Loucy (cell line): Measurements from ENCODE around the gene ASCL2.
"Not testable (repeated sequence)": the region's sequence is repeated elsewhere in the genome, so short reads cannot be mapped to it uniquely, and the experiment has no call there.

Experiments
- H2AFZ ChIP-seq: fragments of 200-600 bp; sonication (generic); 2 replicates; pipeline ENCODE4 v1.6.0; 2016; ENCODE audit warnings: antibody characterized with exemption, mild to moderate bottlenecking, low read length, moderate library complexity
- H3F3A ChIP-seq: fragments of 200-600 bp; 2 replicates; pipeline ENCODE4 v1.6.0; 2016; ENCODE audit warnings: antibody characterized with exemption, low read depth, mild to moderate bottlenecking
- H3K27me3 ChIP-seq: fragments of 200-600 bp; sonication (generic); 2 replicates; pipeline ENCODE4 v1.6.1; 2014; ENCODE audit warnings: low read length, mild to moderate bottlenecking; ENCODE audit not compliant: insufficient read depth, poor library complexity, severe bottlenecking
- H3K36me3 ChIP-seq: fragments of 200-600 bp; sonication (generic); 2 replicates; pipeline ENCODE4 v1.6.1; 2016; ENCODE audit warnings: low read length; ENCODE audit not compliant: insufficient read depth
- H3K4me1 ChIP-seq: fragments of 200-600 bp; sonication (generic); 2 replicates; pipeline ENCODE4 v1.5.1; 2014; ENCODE audit warnings: low read length, mild to moderate bottlenecking; ENCODE audit not compliant: insufficient read depth, poor library complexity, severe bottlenecking
- H3K4me2 ChIP-seq: fragments of 200-600 bp; sonication (generic); 2 replicates; pipeline ENCODE4 v1.6.0; 2014; ENCODE audit warnings: antibody characterized with exemption, low read length, low read depth, mild to moderate bottlenecking; ENCODE audit not compliant: poor library complexity, severe bottlenecking
- H3K4me3 ChIP-seq: fragments of 200-600 bp; sonication (generic); 2 replicates; pipeline ENCODE4 v1.5.1; 2014; ENCODE audit warnings: low read length, mild to moderate bottlenecking, mixed read lengths; ENCODE audit not compliant: poor library complexity, severe bottlenecking
- H3K79me2 ChIP-seq: fragments of 200-600 bp; sonication (generic); 2 replicates; pipeline ENCODE4 v1.6.1; 2014; ENCODE audit warnings: low read length; ENCODE audit not compliant: insufficient read depth
- H3K9ac ChIP-seq: fragments of 200-600 bp; sonication (generic); 2 replicates; pipeline ENCODE4 v1.6.0; 2014; ENCODE audit warnings: mild to moderate bottlenecking, low read depth, low read length, moderate library complexity; ENCODE audit not compliant: poor library complexity, severe bottlenecking
- H3K9me2 ChIP-seq: fragments of 200-600 bp; sonication (generic); replicated peaks from 2 replicates; pipeline ENCODE4 v1.6.1; 2016; ENCODE audit warnings: low read depth, low read length, mixed read lengths
- H3K9me3 ChIP-seq: fragments of 200-600 bp; sonication (generic); 2 replicates; pipeline ENCODE4 v1.6.1; 2014; ENCODE audit warnings: mild to moderate bottlenecking, antibody characterized with exemption, low read length, low read depth; ENCODE audit not compliant: insufficient read depth
- H4K20me1 ChIP-seq: fragments of 200-600 bp; sonication (generic); 2 replicates; pipeline ENCODE4 v1.6.0; 2014; ENCODE audit warnings: antibody characterized with exemption, low read length, mild to moderate bottlenecking; ENCODE audit not compliant: insufficient read depth, poor library complexity, severe bottlenecking
- CTCF ChIP-seq: fragments of 200-600 bp; sonication (generic); conservative IDR thresholded peaks from 2 replicates; pipeline ENCODE4 v1.5.1; 2014; ENCODE audit warnings: mild to moderate bottlenecking, antibody characterized with exemption, low read length
- EZH2phosphoT487 ChIP-seq: fragments of 200-600 bp; IDR thresholded peaks from 2 replicates; pipeline ENCODE4 v1.6.1; 2018; ENCODE audit warnings: antibody characterized with exemption, mild to moderate bottlenecking, moderate library complexity, borderline replicate concordance

ASCL2 gene

GRCh38 chr11:2289859-2290258 lies 19.5 kb upstream of the ASCL2 start:
- Histone ChIP-seq H3K9me2 (no peaks in the 10 kb centered on the region), H3K9me3 (no peaks in the 10 kb centered on the region), H3K4me3 (no peak overlapping the region), H4K20me1 (no peaks in the 10 kb centered on the region), H2AFZ (no peak overlapping the region), H3K36me3 (no peaks in the 10 kb centered on the region), H3K9ac (no peak overlapping the region), H3K4me2 (no peak overlapping the region), H3F3A (no peaks in the 10 kb centered on the region), H3K4me1 (no peaks in the 10 kb centered on the region), H3K79me2 (no peaks in the 10 kb centered on the region), H3K27me3 (no peaks in the 10 kb centered on the region)
- TF ChIP-seq EZH2phosphoT487 (no peak), CTCF (no peak)

- Histone ChIP-seq H3K4me2 (no peak overlapping the region), H4K20me1 (no peaks in the 10 kb centered on the region), H3K9ac (no peak overlapping the region), H3K9me2 (no peaks in the 10 kb centered on the region), H3K9me3 (no peaks in the 10 kb centered on the region), H2AFZ (no peak overlapping the region), H3K4me1 (no peaks in the 10 kb centered on the region), H3K27me3 (no peaks in the 10 kb centered on the region), H3F3A (no peaks in the 10 kb centered on the region), H3K36me3 (no peaks in the 10 kb centered on the region), H3K4me3 (no peak overlapping the region), H3K79me2 (no peaks in the 10 kb centered on the region)
- TF ChIP-seq CTCF (no peak), EZH2phosphoT487 (no peak)
These were observed 19.0 kb upstream of the ASCL2 start for GRCh38 chr11:2289350-2289749.

GRCh38 chr11:2287091-2287490 lies 16.7 kb upstream of the ASCL2 start:
- Histone ChIP-seq H3K4me2 (no peak overlapping the region), H3K9me3 (no peaks in the 10 kb centered on the region), H3K79me2 (no peaks in the 10 kb centered on the region), H3F3A (no peaks in the 10 kb centered on the region), H2AFZ (no peak overlapping the region), H4K20me1 (no peaks in the 10 kb centered on the region), H3K9me2 (no peaks in the 10 kb centered on the region), H3K4me1 (no peaks in the 10 kb centered on the region), H3K27me3 (no peaks in the 10 kb centered on the region), H3K9ac (no peak overlapping the region), H3K4me3 (no peak overlapping the region), H3K36me3 (no peaks in the 10 kb centered on the region)
- TF ChIP-seq CTCF, result no peak
- no peak for TF ChIP-seq EZH2phosphoT487

GRCh38 chr11:2286350-2286749 lies 16.0 kb upstream of the ASCL2 start:
- not testable (repeated sequence) for H4K20me1 ChIP-seq, H3K9me3 ChIP-seq, H3K79me2 ChIP-seq, H3K4me3 ChIP-seq, H3F3A ChIP-seq, H3K4me1 ChIP-seq, H3K27me3 ChIP-seq, H3K9ac ChIP-seq, H3K36me3 ChIP-seq, H2AFZ ChIP-seq, H3K4me2 ChIP-seq, H3K9me2 ChIP-seq
